Thymus (tissue), 11 donors: ENCODE data around the gene COL16A1. TPM values are rescaled to one million over a fixed set of nuclear protein-coding genes. Genes with fewer than 3 reads are reported as not detected.
A peak's percentile ranks its signal among the peaks of the same experiment; 100 is the strongest.

Source experiments
- DNase-seq, 9 donors: peaks; one replicate each; pipeline ENCODE4 v3.0.0-alpha.2; 2013; ENCODE audit warnings: low spot score in 9 of 9, low read depth in 6 of 9, missing footprints in 1 of 9
- H3K27ac ChIP-seq, 2 donors: one replicate each; pipeline ENCODE4 v1.5.1; 2013; ENCODE audit warnings: control low read depth in 1 of 2, low read depth in 1 of 2, low read length in 1 of 2, mild to moderate bottlenecking in 1 of 2, moderate library complexity in 1 of 2
- H3K27me3 ChIP-seq, 2 donors: one replicate each; pipeline ENCODE4 v1.5.1; 2013; ENCODE audit warnings: low read length in 1 of 2; ENCODE audit not compliant: control insufficient read depth in 2 of 2, insufficient read depth in 1 of 2
- H3K36me3 ChIP-seq, 2 donors: one replicate each; pipeline ENCODE4 v1.5.1; 2013; ENCODE audit warnings: low read length in 1 of 2, mild to moderate bottlenecking in 1 of 2, moderate library complexity in 1 of 2; ENCODE audit not compliant: control insufficient read depth in 2 of 2, insufficient read depth in 2 of 2
- H3K4me1 ChIP-seq, 2 donors: one replicate each; pipeline ENCODE4 v1.5.1; 2013; ENCODE audit warnings: low read length in 2 of 2; ENCODE audit not compliant: control insufficient read depth in 2 of 2, insufficient read depth in 2 of 2
- H3K4me3 ChIP-seq, 2 donors: one replicate each; pipeline ENCODE4 v1.5.1; 2013; ENCODE audit warnings: low read length in 2 of 2, control low read depth in 1 of 2, mild to moderate bottlenecking in 1 of 2
- H3K9me3 ChIP-seq, 2 donors: one replicate each; pipeline ENCODE4 v1.5.1; 2013; ENCODE audit warnings: low read length in 1 of 2, mild to moderate bottlenecking in 1 of 2; ENCODE audit not compliant: control insufficient read depth in 2 of 2, insufficient read depth in 1 of 2
- WGBS: extraction: QIAGEN DNeasy Blood & Tissue Kit; methylation state at CpG from one replicate; pipeline ENCODE4 v1.1.7; 2013; 5-methylcytosine and 5-hydroxymethylcytosine counted together
- polyA plus RNA-seq: library from polyadenylated mRNA; stranded (reverse); fragments of 200-250 nt; gene quantifications from one replicate; pipeline ENCODE4 v1.2.3, GENCODE V29; 2013
- total RNA-seq: library from RNA; stranded (reverse); fragments of 120-200 nt; gene quantifications from one replicate; pipeline ENCODE4 v1.2.4, GENCODE V29; 2013
- donor health status: healthy.

COL16A1 gene
- total and polyA plus RNA-seq, 2 donors = 32.9 to 39.3 TPM

DNA sequence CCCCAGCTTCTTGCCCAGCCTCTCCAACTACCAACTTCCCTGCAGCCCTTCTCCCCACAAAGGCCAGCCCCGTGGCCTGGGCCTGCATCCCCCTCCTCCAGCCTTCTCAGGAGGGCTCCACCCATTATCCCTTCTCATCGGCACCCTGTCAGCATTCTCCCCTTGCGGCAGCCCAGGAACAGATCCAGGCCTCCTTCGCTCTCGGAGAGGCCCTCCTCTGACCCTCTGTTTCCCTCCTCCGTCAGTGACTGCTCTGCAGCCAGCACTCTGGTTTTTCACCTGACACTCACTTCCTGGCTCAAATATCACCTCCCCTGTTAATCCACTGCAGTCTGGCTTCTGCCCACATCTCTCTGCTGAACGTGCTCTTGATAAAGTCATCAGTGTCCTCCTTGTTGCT lies 42.9 kb upstream of the COL16A1 start:
- Histone ChIP-seq H3K27me3 (peaks cover 0 to 2% of the 10 kb centered on the region in 2 donors), H3K4me1 (peaks cover 4 to 36% of the 10 kb centered on the region in 2 donors), H3K36me3 (peaks cover 2 to 23% of the 10 kb centered on the region in 2 donors), H3K27ac (no peak overlapping the region), H3K9me3 (no peaks in the 10 kb centered on the region), H3K4me3 (no peak overlapping the region)
- DNase-seq = no peak
- WGBS = 84% methylated on average over 7 of the region's 7 CpGs

DNA sequence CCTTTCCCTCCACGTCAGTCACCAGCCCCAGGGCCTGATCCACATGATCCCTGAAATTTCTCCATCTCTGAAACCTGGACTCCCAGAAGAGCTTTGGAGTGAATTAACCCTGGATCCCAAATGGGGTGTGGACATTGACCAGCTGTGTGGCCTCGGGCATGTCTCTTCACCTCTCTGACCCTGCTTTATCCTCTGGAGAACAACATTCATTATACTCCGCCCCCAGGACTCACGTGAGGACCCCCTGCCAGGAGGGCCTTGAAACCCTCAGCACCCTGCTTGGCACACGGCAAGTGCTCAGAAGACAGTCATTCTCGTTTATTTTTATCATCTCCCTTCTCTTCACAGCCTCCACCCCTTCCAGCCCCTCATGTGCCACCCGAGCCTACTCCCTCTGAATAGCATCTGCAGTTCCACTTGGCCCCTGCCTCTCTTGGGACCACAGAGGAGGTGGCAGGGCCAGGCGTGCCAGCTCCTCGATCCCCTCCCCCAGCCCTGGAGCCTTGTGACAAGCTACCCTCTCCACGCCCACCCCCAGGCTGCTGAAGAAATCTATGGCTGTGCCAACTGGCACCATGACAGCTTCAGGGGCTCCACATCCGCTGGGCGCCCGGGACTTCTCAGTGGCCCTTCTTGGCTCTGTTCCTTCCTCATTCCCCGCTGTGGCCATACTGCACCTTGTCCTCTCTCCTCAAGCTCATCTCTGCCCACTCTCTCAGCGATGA lies 42.3 kb upstream of the COL16A1 start:
- no peak overlapping the region for H3K27ac ChIP-seq
- H3K36me3 ChIP-seq = peaks cover 2 to 29% of the 10 kb centered on the region in 2 donors
- H3K27me3 ChIP-seq = peaks cover 0 to 2% of the 10 kb centered on the region in 2 donors
- DNase-seq = no peak
- peaks cover 3 to 33% of the 10 kb centered on the region in 2 donors for H3K4me1 ChIP-seq
- H3K4me3 ChIP-seq = no peak overlapping the region
- H3K9me3 ChIP-seq = no peaks in the 10 kb centered on the region
- 89% methylated on average over 15 of the region's 15 CpGs for WGBS

DNA sequence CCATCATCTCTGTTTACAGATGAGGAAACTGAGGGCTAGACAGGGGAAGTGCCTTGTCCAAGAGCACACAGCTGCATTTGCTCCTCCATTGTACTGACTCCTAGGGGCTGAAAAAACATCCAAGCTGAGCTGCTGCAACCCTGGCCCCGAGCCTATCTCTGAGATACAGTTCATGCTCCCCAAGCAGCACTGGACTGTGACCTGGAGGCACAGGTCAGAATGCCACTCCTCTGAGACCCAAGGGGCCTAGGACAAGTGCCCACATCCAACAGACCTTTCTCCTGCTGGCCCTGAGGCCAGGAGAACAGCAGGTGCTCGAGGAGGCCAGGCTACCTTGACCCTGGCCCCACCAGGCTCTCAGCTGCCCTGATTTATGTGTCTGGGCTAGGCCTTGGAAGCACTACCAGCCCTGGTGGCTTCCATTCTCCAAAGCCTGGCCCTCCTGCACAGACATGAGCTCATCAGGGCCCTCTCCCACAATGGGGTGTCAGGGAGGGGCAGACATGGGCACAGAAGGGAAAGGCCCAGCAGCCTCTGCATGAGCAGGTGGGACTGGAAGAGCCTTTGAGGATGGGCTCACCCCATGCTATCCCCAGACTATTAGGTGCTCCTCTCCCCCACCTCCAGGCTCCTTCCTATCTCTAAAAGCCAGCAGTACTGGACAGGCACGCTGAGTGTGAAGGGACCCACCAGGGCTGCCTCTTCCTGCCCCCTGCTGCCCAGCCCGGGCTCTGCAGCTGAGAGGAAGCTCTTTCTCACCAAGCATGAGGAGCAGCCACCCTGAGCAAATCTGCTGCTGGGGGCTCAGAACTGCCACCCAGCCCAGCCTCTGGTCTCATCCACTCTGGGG lies 41.5 kb upstream of the COL16A1 start:
- peaks cover 0 to 25% of the 10 kb centered on the region in 2 donors for H3K4me1 ChIP-seq
- 63% methylated on average over 4 of the region's 4 CpGs for WGBS
- no peak overlapping the region for H3K27ac ChIP-seq
- peaks cover 2 to 33% of the 10 kb centered on the region in 2 donors for H3K36me3 ChIP-seq
- no peak overlapping the region for H3K4me3 ChIP-seq
- H3K9me3 ChIP-seq = no peaks in the 10 kb centered on the region
- DNase-seq = peak in 2 of 9 donors; percentile 52 to 57
- peaks cover 0 to 2% of the 10 kb centered on the region in 2 donors for H3K27me3 ChIP-seq

DNA sequence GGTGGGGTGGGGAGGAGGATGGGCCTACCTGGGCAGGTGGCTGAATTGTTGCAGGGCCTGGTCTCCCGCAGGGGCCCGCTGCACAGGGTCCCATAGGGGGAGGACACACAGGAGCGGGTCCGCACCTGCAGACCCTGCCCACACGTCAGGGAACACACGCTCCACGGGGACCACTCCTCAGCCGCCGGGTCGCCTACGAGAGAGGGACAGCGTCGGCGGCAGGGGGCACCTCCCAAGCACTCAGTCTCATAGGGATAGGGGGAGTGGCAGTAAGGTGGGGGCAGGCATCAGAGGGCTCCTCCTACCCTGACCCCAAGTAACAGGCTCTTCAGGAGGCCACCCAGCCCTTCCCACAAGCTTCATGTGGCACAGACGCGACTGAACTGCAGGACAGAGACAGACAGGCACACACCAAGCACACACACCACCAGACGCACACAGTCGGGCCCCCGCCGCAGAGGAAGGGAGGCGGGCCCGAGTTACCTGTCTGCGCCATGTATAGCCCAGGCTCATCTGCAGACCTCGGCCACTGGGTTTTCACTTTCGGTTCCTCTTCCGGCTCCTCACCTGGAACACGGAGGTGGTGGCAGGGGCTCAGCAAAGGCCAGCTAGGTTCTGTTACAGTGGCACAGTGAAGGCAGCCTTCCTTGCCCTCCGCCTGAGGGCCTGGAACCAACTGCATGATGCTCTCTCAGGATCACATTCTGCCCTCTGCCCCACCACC lies 40.5 kb upstream of the COL16A1 start:
- Histone ChIP-seq H3K4me3 (no peak overlapping the region), H3K27me3 (no peaks in the 10 kb centered on the region), H3K36me3 (peaks cover 2 to 42% of the 10 kb centered on the region in 2 donors), H3K27ac (no peak overlapping the region), H3K4me1 (peaks cover 0 to 27% of the 10 kb centered on the region in 2 donors), H3K9me3 (no peaks in the 10 kb centered on the region)
- WGBS = 94% methylated on average over 28 of the region's 28 CpGs
- no peak for DNase-seq

DNA sequence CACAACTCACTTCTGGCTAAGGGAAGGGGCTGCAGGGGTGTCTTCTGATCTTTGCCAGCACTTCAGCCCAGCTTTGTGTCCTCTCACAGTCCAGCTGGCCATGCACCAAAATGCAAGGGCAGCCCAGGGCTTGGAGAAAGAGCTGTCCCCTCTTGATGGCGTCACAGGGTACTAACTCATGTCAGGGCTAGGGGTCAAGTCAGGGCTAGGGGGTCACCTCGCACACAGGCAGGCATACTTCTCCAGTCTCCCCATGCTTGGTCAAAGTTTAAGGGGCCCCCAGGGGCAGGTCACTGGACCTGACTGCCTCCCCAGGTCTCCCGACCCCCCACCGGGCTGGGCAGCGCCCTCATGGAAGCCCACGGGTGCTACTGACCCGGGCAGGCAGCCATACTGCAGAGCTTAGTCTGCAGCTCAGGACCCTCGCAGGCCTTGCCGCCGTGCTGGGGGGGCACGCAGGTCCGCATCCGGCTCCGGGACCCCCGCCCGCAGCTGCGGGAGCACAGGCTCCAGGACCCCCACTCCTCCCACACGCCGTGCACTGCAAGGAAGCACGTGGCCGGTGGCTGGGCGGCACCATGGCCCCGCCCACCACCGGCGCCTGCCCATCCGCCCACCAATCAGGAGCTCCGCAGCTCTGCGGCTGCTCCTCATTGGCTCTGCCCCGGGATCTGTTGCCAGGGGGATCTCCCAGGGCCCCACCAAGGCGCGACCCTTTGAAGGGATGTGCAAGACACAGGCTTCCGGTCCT lies 38.8 kb upstream of the COL16A1 start:
- no peak overlapping the region for H3K4me3 ChIP-seq
- H3K36me3 ChIP-seq = peaks cover 5 to 53% of the 10 kb centered on the region in 2 donors
- no peaks in the 10 kb centered on the region for H3K9me3 ChIP-seq
- no peak overlapping the region for H3K27ac ChIP-seq
- H3K27me3 ChIP-seq = no peaks in the 10 kb centered on the region
- DNase-seq = no peak
- WGBS = 97% methylated on average over 32 of the region's 32 CpGs
- peaks cover 0 to 33% of the 10 kb centered on the region in 2 donors for H3K4me1 ChIP-seq

DNA sequence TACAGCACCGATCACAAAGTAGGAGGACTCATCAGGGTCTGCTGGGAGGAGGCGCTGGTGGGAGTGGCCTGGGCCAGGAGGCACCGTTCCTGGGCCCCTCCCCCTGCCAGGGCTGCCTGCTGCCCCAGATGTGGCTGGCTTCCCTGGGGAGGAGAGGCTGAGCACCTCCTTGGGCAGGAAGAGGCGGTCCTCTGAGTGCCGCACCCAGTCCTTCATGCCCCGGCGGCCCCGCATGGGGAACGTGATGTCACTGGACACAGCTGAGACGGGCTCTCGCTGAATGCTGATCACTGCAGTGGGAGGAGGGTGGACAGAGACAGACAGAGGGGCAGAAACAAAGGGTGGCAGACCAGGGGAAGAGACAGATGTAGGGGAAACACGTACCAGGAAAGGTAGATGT lies 35.5 kb upstream of the COL16A1 start:
- WGBS = 41% methylated on average over 12 of the region's 12 CpGs
- peak in 5 of 9 donors; percentile 52 to 83 (median 73) for DNase-seq
- peaks cover 0 to 13% of the 10 kb centered on the region in 2 donors for H3K4me1 ChIP-seq

DNA sequence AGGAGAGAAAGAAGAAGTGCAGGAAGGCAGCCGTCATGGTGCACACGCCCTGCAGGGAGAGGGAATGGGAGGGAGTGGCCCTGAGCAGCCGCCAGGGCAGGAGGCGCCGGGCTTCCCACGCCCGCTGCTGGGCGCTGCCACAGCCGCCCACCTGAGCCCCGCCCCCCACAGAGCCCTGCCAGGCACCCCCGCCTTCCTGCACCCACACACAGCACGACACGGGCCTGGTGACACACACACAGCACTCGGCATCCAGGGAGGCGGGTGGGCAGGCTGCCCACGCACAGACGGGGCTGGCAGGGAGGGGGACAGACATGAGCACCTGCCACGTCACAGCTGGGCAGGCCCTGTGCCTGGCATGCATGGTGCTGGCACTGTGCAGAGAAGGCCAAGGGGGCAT lies 32.9 kb upstream of the COL16A1 start:
- no peak overlapping the region for H3K27ac ChIP-seq
- H3K27me3 ChIP-seq = no peaks in the 10 kb centered on the region
- peaks cover 0 to 13% of the 10 kb centered on the region in 2 donors for H3K4me1 ChIP-seq
- WGBS = 83% methylated on average over 18 of the region's 18 CpGs
- peaks cover 4 to 85% of the 10 kb centered on the region in 2 donors for H3K36me3 ChIP-seq
- H3K4me3 ChIP-seq = no peak overlapping the region
- no peaks in the 10 kb centered on the region for H3K9me3 ChIP-seq
- no peak for DNase-seq

More for the DNA sequence above, 35.5 kb upstream of the COL16A1 start:
- Histone ChIP-seq H3K9me3 (no peaks in the 10 kb centered on the region), H3K27ac (no peak overlapping the region), H3K36me3 (peaks cover 4 to 71% of the 10 kb centered on the region in 2 donors), H3K4me3 (no peak overlapping the region), H3K27me3 (no peaks in the 10 kb centered on the region)

DNA sequence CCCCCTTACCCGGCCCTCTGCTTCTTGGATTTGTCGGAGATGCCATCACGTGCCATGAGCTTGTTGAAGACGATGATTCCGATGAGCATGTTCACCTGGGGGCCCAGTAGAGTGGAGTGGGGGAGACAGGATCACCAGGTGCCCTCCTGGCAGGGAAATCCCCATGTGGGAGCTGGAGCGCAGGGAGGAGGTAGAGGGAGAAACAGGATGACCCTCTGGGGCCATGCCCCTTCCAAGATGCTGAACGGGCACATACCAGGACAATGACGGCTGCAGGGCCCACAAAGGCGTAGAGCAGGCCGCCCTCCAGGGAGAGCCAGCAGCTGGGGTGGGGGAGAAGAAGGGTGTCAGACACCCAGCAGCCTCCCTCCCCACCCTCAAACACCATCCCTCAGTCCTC lies 31.8 kb upstream of the COL16A1 start:
- Histone ChIP-seq H3K9me3 (no peaks in the 10 kb centered on the region), H3K27ac (no peak overlapping the region), H3K4me3 (no peak overlapping the region), H3K4me1 (peaks cover 0 to 13% of the 10 kb centered on the region in 2 donors), H3K27me3 (no peaks in the 10 kb centered on the region), H3K36me3 (peaks cover 4 to 88% of the 10 kb centered on the region in 2 donors)
- WGBS = 96% methylated on average over 10 of the region's 10 CpGs
- no peak for DNase-seq
